PC-3 (cell line): ENCODE results near the gene ARRDC3. TPM values are rescaled to one million over a fixed set of nuclear protein-coding genes. Genes with fewer than 3 reads are reported as not detected.
"Not testable (repeated sequence)": the region's sequence is repeated elsewhere in the genome, so short reads cannot be mapped to it uniquely, and the experiment has no call there.

ENCODE experiments used
- ATAC-seq: fragments of 200-7000 bp; cut with Tn5 transposase; 2 replicates; pipeline ENCODE4 v1.9.1; 2020; ENCODE audit warnings: mild to moderate bottlenecking, moderate library complexity
- BruUV-seq: library from RNA; stranded (reverse); fragments of 400-500 nt; replicated peaks from 2 replicates; lab custom pipeline; 2021; lab: Mats Ljungman, UMichigan
- CTCF ChIA-PET: fragments of 300-600 bp; sonication (Branson Sonifier 250); formaldehyde crosslinking; loops from one replicate; lab custom pipeline; 2022; ENCODE audit warnings: antibody characterized with exemption; lab: Charles Lee
- POLR2A ChIA-PET: fragments of 300-600 bp; sonication (Branson Sonifier 250); formaldehyde crosslinking; loops from one replicate; lab custom pipeline; 2022; ENCODE audit warnings: antibody characterized with exemption; ENCODE audit not compliant: unreplicated experiment; lab: Charles Lee
- DNase-seq: peaks from one replicate; pipeline ENCODE4 v3.0.0-alpha.2; 2015
- H2AFZ ChIP-seq: fragments of 300-600 bp; sonication (generic); 2 replicates; pipeline ENCODE4 v1.6.0; 2016; ENCODE audit warnings: antibody characterized with exemption, low read length
- H3F3A ChIP-seq: fragments of 300-600 bp; sonication (generic); one replicate; pipeline ENCODE4 v1.6.0; 2017; ENCODE audit warnings: antibody characterized with exemption, low read length, control low read depth, mild to moderate bottlenecking; ENCODE audit not compliant: unreplicated experiment
- H3K27ac ChIP-seq: fragments of 300-600 bp; sonication (generic); 2 replicates; pipeline ENCODE4 v1.5.1; 2016; ENCODE audit warnings: mild to moderate bottlenecking, low read length
- H3K27me3 ChIP-seq: fragments of 300-600 bp; sonication (generic); 2 replicates; pipeline ENCODE4 v1.6.1; 2016; ENCODE audit warnings: low read length, mixed read lengths
- H3K36me3 ChIP-seq: fragments of 300-600 bp; sonication (generic); 2 replicates; pipeline ENCODE4 v1.6.1; 2016; ENCODE audit warnings: low read depth, mixed run types, low read length, mixed read lengths
- H3K4me1 ChIP-seq: fragments of 300-600 bp; sonication (generic); 2 replicates; pipeline ENCODE4 v1.5.1; 2016; ENCODE audit warnings: low read length; ENCODE audit not compliant: insufficient read depth
- H3K4me2 ChIP-seq: fragments of 300-600 bp; sonication (generic); 2 replicates; pipeline ENCODE4 v1.6.0; 2016; ENCODE audit warnings: low read length
- H3K4me3 ChIP-seq: fragments of 300-600 bp; sonication (generic); 2 replicates; pipeline ENCODE4 v1.5.1; 2016; ENCODE audit warnings: mild to moderate bottlenecking, low read length, mixed read lengths
- H3K79me2 ChIP-seq: fragments of 300-600 bp; sonication (generic); 2 replicates; pipeline ENCODE4 v1.6.1; 2017; ENCODE audit warnings: low read length, mixed read lengths
- H3K9ac ChIP-seq: fragments of 300-600 bp; sonication (generic); 2 replicates; pipeline ENCODE4 v1.6.0; 2016; ENCODE audit warnings: mild to moderate bottlenecking, low read length
- H3K9me2 ChIP-seq: fragments of 300-600 bp; sonication (generic); replicated peaks from 2 replicates; pipeline ENCODE4 v1.6.1; 2016; ENCODE audit warnings: mixed run types, low read length, mixed read lengths
- H3K9me3 ChIP-seq: fragments of 300-600 bp; sonication (generic); 2 replicates; pipeline ENCODE4 v1.6.1; 2016; ENCODE audit warnings: low read length, mixed read lengths
- H4K20me1 ChIP-seq: fragments of 300-600 bp; sonication (generic); 2 replicates; pipeline ENCODE4 v1.6.1; 2016; ENCODE audit warnings: low read length, mixed read lengths
- EZH2 ChIP-seq: fragments of 300-600 bp; sonication (generic); IDR thresholded peaks from one replicate; pipeline ENCODE4 v1.6.1; 2017; ENCODE audit warnings: antibody characterized with exemption, mild to moderate bottlenecking, low read length; ENCODE audit not compliant: unreplicated experiment
- EZH2phosphoT487 ChIP-seq: fragments of 300-600 bp; sonication (generic); IDR thresholded peaks from 2 replicates; pipeline ENCODE4 v1.6.1; 2018; ENCODE audit warnings: mild to moderate bottlenecking, antibody characterized with exemption, low read length, borderline replicate concordance
- intact Hi-C: fragments of 100-400 bp; cut with micrococcal nuclease; formaldehyde crosslinking; loops from 2 replicates; pipeline ENCODE4 v1.9.0; 2023
- total RNA-seq: library from RNA; depleted of rRNA; stranded (reverse); fragments of >200 nt; gene quantifications from 2 replicates; pipeline ENCODE4 v1.2.3, GENCODE V29; 2014
- TF ChIP-seq, protein P1 (sequence below): fragments of 300-600 bp; sonication (generic); conservative IDR thresholded peaks from 2 replicates; pipeline ENCODE4 v1.5.1; 2017; ENCODE audit warnings: antibody characterized with exemption, low read depth, mild to moderate bottlenecking, low read length

The ARRDC3 gene
- total RNA-seq, 1 experiment from 2014 or later = 39.5 TPM

DNA sequence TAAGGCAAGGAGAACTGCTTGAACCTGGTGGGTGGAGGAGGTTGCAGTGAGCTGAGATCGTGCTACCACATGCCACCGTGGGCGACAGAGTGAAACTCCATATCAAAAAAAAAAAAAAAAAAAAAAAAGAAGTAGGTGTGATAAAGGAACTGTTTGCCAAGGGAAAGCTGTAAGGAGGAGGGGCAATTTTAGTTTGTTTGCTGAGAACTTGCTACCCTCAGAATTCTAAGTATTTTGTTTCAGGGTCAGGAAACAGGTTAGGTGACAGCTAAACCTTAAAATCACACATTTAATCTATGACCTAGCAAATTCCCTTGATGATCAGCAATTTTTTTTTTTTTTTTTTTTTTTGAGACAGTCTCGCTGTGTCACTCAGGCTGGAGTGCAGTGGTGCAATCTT lies 7.2 kb upstream of the ARRDC3 start:
- Histone ChIP-seq H3K27me3 (no peaks in the 10 kb centered on the region), H3K9me3 (no peaks in the 10 kb centered on the region), H2AFZ (no peak overlapping the region), H3K36me3 (no peaks in the 10 kb centered on the region), H3K9ac (no peak overlapping the region), H3F3A (no peaks in the 10 kb centered on the region), H3K9me2 (no peaks in the 10 kb centered on the region), H3K4me3 (no peak overlapping the region), H3K4me2 (no peak overlapping the region), H3K27ac (no peak overlapping the region), H4K20me1 (no peaks in the 10 kb centered on the region), H3K4me1 (no peaks in the 10 kb centered on the region), H3K79me2 (no peaks in the 10 kb centered on the region)
- intact Hi-C loops = no loop called here
- ChIA-PET CTCF (interaction anchor here (0.6 kb wide), 1 partner anchor 29 kb away, joined by 3 read pairs; no protein-coding TSS in a partner anchor), POLR2A (no interaction called here)
- DNase-seq = no peak
- TF ChIP-seq EZH2 = no peak
- TF ChIP-seq, protein P1, sequence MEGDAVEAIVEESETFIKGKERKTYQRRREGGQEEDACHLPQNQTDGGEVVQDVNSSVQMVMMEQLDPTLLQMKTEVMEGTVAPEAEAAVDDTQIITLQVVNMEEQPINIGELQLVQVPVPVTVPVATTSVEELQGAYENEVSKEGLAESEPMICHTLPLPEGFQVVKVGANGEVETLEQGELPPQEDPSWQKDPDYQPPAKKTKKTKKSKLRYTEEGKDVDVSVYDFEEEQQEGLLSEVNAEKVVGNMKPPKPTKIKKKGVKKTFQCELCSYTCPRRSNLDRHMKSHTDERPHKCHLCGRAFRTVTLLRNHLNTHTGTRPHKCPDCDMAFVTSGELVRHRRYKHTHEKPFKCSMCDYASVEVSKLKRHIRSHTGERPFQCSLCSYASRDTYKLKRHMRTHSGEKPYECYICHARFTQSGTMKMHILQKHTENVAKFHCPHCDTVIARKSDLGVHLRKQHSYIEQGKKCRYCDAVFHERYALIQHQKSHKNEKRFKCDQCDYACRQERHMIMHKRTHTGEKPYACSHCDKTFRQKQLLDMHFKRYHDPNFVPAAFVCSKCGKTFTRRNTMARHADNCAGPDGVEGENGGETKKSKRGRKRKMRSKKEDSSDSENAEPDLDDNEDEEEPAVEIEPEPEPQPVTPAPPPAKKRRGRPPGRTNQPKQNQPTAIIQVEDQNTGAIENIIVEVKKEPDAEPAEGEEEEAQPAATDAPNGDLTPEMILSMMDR = no peak
- no peak for TF ChIP-seq EZH2phosphoT487
- ATAC-seq = no peak
- BruUV-seq = no TSS peak

DNA sequence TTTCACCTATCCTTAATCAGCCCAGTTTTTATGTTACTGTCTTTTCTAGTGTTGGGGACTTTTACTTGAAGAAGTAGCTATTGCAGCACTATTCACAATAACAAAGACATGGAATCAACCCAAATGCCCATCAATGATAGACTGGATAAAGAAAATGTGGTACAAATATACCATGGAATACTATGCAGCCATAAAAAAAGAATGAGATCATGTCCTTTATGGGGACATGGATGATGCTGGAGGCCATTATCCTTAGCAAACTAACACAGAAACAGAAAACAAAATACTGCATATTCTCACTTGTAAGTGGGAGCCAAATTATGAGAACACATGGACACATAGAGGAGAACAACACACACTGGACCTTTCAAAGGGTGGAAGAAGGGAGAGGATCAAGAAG lies 6.4 kb upstream of the ARRDC3 start:
- H3K9ac ChIP-seq, BruUV-seq, H3K9me2 ChIP-seq, H2AFZ ChIP-seq, H3K79me2 ChIP-seq, H3K4me2 ChIP-seq, H3K4me3 ChIP-seq, H3F3A ChIP-seq, intact Hi-C loops, H3K27ac ChIP-seq, DNase-seq, ATAC-seq, H3K36me3 ChIP-seq, H4K20me1 ChIP-seq, H3K9me3 ChIP-seq, CTCF ChIA-PET, H3K27me3 ChIP-seq, H3K4me1 ChIP-seq, POLR2A ChIA-PET: not testable (repeated sequence)

DNA sequence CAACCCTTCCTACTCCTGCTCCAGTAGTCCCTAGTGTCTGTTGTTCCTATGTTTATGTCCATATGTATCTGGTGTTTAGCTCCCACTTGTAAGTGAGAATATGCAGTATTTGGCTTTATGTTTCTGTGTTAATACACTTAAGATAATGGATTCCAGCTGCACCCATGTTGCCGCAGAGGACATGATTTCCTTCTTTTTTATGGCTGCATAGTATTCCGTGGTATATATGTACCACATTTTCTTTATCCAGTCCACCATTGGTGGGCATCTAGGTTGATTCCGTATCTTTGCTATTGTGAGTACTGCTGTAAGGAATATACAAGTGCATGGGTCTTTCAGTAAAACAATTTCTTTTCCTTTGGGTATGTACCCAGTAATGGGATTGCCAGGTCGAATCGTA lies 5.2 kb upstream of the ARRDC3 start:
- ChIA-PET CTCF (no interaction called here), POLR2A (no interaction called here)
- Histone ChIP-seq H3K4me1 (peaks cover 8% of the 10 kb centered on the region; the same call in 1 of the 2 replicates), H3K27ac (no peak overlapping the region), H3K4me2 (no peak overlapping the region), H3K4me3 (no peak overlapping the region), H3K27me3 (no peaks in the 10 kb centered on the region), H2AFZ (no peak overlapping the region), H3F3A (peaks cover 3% of the 10 kb centered on the region), H3K79me2 (no peaks in the 10 kb centered on the region), H3K9ac (no peak overlapping the region), H3K9me2 (no peaks in the 10 kb centered on the region), H3K36me3 (no peaks in the 10 kb centered on the region), H4K20me1 (no peaks in the 10 kb centered on the region), H3K9me3 (no peaks in the 10 kb centered on the region)
- DNase-seq (no peak), ATAC-seq (no peak)
- no peak for TF ChIP-seq EZH2
- TF ChIP-seq, protein P1 = no peak
- TF ChIP-seq EZH2phosphoT487 = no peak
- no TSS peak for BruUV-seq
- intact Hi-C loops = no loop called here
